NCI-H146 treated with DMSO at 0.1 percent for 48 hours (cell line): ENCODE data around the gene XCL2.
"Not testable (repeated sequence)": the region's sequence is repeated elsewhere in the genome, so short reads cannot be mapped to it uniquely, and the experiment has no call there.

Experiments
- DNase-seq: peaks from one replicate; lab custom pipeline; 2025; ENCODE audit not compliant: unreplicated experiment; lab: John Stamatoyannopoulos, UW

The XCL2 gene

GRCh38 chr1:168560370-168560769, 16.6 kb upstream of the XCL2 start:
- no peak for DNase-seq

- DNase-seq = no peak
Observed at GRCh38 chr1:168556647-168557046, 12.8 kb upstream of the XCL2 start.

GRCh38 chr1:168555508-168556046, 11.8 kb upstream of the XCL2 start:
- DNase-seq = no peak

GRCh38 chr1:168554603-168555483, 11.0 kb upstream of the XCL2 start:
- no peak for DNase-seq

GRCh38 chr1:168553680-168554553, 10.1 kb upstream of the XCL2 start:
- DNase-seq = no peak

GRCh38 chr1:168552961-168553360, 9.2 kb upstream of the XCL2 start:
- no peak for DNase-seq

- no peak for DNase-seq
Observed at GRCh38 chr1:168551688-168552087, 7.9 kb upstream of the XCL2 start.

- no peak for DNase-seq
Observed at GRCh38 chr1:168550971-168551370, 7.2 kb upstream of the XCL2 start.

- not testable (repeated sequence) for DNase-seq
Observed at GRCh38 chr1:168546553-168546895, 2.7 kb upstream of the XCL2 start.

GRCh38 chr1:168545678-168546552, 2.1 kb upstream of the XCL2 start:
- not testable (repeated sequence) for DNase-seq

- not testable (repeated sequence) for DNase-seq
Observed at GRCh38 chr1:168542978-168543377, 819 bp downstream of the XCL2 start.

GRCh38 chr1:168540798-168541197, 3.0 kb downstream of the XCL2 start:
- not testable (repeated sequence) for DNase-seq

- no peak for DNase-seq
Observed at GRCh38 chr1:168535536-168535935, 8.3 kb downstream of the XCL2 start.

GRCh38 chr1:168531615-168532345, 12.0 kb downstream of the XCL2 start:
- DNase-seq = no peak

- no peak for DNase-seq
Observed at GRCh38 chr1:168529518-168529917, 14.3 kb downstream of the XCL2 start.

- no peak for DNase-seq
Observed at GRCh38 chr1:168521401-168522000, 22.3 kb downstream of the XCL2 start.

- DNase-seq = no peak
Observed at GRCh38 chr1:168520832-168521231, 23.0 kb downstream of the XCL2 start.

GRCh38 chr1:168520052-168520751, 23.6 kb downstream of the XCL2 start:
- no peak for DNase-seq

GRCh38 chr1:168518813-168519212, 25.0 kb downstream of the XCL2 start:
- no peak for DNase-seq
